ENCODE data around the gene C4orf50.
"Not testable (repeated sequence)": the region's sequence is repeated elsewhere in the genome, so short reads cannot be mapped to it uniquely, and the experiment has no call there.

C4orf50 gene

DNA sequence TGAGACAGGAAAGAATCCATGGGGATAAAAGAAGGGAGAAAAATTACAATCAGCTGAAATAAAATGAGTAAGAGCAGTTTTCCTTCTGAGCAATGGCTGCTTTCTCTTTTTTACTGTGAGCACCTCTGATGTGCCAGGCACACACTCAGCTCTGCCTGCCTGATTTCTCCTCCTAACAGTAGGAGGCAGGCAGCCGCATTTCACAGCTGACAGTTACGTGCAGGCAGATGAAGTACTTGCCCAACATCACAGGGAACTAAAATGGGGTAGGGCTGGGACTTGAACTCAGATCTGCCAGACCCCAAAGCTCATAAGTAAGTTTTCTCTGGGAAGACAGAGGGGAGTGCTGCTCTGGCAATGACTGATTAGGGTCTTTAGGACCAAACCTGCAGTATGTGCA lies 54.6 kb downstream of the C4orf50 start:
- DNase-seq = no peak

DNA sequence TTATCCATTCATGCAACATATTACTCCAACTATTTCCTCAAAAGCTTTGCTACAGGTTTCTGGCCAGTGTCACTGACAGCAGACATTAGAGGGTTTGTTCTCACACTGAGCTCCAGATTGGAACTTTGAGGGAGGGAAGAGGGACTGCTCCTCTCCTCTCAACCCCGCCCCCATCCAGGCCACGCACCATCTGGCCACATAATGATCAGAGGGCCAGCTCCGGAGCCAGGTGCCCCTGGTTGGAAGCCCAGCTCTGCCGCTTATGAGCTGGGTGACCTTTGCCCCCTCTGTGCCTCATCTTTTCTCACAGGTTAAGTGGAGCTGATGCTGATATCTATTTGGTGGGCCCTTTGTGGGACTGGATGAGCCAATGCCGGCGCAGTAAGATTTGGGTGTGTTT lies 55.8 kb downstream of the C4orf50 start:
- DNase-seq = no peak

DNA sequence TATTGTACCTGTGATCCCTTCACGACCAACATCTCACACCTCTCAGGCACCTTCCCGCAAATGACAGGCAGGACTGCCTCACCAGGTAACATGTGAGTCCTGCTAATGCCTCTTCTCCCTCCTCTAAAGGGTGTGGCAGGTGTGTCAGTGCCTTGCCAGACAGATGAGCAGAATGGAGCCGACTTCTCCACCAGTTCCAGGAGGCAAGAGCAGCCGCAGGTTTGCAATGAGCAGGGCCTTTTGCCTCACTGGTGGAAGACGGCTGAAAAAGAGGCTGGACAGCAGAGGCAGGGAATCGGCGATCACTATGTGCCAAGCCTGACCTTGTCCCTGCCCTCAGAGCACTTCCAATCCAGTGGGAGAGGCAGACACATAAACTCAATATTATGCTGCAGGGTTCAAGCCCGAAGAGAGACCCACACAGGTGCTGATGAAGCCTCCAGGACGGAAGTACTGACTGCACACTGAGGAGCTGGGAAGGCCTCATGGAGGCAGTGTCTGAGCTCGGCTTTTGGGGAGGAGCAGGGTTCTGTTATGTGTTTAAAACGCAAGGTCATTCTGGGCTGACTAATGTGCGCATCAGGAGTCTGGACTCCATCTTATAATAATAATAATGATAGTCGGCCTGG lies 57.9 kb downstream of the C4orf50 start:
- no peak for DNase-seq

DNA sequence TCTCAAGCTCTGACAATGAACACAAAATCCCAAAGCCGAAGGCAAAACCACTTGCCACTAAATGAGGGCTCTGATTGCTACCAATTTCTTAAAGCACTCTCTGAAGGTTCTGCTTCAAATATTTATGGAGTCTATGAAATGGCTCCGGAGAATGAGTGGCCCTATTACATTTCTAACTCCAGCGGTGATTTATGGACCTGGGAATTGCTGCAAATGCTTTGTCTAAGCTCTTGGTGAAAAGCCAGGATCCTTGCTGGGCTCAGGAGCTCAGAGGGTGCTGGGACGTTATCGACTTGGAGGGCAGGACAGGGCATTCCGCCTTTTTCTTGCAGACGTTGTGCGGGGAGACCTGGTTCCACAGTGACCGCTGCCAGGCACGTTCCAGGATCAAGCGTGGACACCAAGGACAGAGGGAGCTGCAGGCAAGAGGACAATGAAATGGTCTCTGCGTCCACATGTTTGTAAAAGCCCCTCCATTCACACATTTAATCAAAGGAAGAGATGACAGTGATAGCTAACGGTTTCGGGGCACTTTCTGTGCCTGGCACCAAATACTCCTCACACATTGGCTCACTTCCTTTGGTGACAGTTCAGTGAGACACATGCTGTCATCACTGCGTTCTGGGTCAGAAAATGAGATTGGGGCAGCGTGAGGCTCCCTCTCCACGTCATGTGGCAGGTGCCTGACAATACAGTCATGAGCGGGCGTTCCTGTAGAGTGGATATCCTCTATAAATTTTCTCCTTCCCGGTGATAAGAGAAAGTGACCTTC lies 58.8 kb downstream of the C4orf50 start:
- no peak for DNase-seq

DNA sequence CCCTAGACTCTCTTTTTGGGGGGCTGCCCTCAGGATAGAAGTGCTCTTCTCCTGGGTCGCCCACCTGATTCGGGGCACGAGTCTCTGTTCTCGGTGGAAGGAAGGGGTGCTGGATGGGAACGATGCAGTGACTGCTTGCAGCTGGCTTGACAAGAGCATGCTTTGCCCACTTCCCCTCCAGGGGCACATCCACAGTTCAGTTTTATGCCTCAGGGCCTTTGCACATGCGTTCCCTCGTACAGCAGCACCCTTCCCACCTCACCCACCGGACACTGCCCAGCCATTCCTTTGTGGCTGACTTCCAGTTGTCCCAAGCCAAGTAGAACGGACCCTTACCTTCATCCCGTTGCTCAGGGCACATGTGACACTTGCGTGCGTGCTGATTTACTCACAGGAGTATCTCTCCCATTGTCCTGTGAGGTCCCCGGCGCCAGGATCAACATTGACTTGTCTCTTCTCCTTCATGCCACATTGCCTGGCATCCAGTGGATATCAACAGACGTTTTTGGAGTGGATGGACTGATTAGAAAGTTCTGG lies 60.0 kb downstream of the C4orf50 start:
- DNase-seq = no peak

GRCh38 chr4:5957076-5957475 lies 61.2 kb downstream of the C4orf50 start:
- no peak for DNase-seq

- peak; percentile 97 for DNase-seq
These were observed 61.8 kb downstream of the C4orf50 start for GRCh38 chr4:5956285-5957021.

- no peak for DNase-seq
These were observed 62.4 kb downstream of the C4orf50 start for GRCh38 chr4:5955856-5956255.

- DNase-seq = peak; percentile 31
These were observed 62.9 kb downstream of the C4orf50 start for GRCh38 chr4:5955201-5955821.

DNA sequence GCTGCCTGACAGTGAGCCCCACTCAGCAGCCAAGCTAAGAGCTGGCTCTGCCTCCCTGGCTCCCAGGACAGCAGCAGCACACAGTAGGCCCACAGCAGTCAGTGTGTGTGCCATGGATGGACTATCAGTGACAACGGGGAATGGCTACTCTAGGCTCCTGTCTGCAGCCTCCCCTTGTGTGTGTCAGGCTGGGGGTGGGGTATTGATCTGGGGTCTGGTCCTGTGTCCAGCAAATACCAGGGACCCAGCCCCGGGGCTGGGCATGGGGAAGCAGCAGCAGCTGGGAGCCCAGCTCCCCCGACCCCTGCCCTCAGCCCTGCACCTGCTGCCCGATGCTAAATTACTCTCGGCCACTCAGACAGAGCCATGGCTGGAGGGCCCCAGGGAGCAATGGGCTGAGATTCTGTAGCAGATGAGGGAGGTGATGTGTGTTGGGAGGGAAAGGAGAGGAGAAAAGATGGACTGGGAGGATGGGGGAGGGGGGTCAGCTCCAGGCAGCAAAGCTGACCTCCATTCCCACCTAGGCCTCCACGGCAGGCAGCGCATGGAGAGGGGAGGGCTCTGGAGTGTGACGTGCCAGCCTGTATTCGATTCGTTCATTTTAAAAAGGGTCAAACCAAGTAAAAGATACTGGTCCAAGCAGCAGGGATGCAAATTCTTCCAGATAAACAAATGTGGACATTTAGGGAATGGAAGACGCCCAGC lies 64.0 kb downstream of the C4orf50 start:
- no peak for DNase-seq

GRCh38 chr4:5952975-5953951 lies 65.0 kb downstream of the C4orf50 start:
- DNase-seq = no peak

DNA sequence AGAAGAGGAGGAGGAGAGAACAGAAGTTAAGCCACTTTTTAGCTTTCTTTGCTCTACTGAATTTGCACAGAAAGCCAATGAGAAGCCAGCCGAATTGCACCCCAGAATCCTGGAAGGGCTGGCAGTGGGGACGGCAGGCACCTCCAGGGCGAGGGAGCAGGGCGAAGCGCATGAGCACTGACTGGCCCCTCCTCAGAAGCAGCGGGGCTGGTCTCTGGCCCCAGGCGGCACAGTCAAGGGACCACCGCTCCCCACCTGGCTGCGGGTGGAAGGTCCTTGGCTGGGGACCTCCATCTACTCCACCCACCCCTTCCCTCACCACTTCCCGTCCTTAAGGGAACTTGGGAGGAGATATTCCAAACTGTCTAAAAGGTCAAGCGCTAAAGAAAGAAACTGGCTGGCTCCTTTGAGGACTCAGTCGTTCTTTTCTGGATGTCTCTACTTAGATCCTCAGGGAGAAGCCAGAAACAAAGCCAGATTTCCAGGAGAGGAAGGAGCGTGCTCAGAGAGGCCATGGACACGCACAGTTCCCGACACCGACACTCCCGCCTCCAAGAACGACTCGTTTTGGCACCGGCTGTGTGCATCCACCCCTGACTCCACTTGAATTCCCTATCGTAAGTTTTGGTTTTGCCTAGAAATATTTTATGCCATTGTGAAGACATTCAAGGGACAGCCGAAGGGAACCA lies 65.8 kb downstream of the C4orf50 start:
- no peak for DNase-seq

DNA sequence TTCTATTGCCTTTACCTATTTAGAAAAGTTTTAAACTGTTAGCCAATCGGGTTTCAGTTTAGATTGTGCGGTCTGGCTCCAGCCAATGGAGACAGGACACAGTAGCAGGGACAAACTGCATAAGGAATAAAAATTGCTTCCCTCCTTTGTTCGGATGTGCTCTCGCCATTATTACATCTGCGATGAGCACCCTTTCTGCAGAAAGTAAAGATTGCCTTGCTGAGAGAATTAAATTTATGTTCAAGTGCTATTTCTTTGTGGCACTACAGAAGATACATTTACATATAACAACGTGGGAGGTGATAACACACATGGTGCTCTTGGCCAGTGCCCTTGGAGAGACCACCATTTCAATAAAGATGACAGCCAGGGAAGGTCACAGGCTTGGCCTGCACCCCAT lies 71.6 kb downstream of the C4orf50 start:
- DNase-seq = not testable (repeated sequence)

DNA sequence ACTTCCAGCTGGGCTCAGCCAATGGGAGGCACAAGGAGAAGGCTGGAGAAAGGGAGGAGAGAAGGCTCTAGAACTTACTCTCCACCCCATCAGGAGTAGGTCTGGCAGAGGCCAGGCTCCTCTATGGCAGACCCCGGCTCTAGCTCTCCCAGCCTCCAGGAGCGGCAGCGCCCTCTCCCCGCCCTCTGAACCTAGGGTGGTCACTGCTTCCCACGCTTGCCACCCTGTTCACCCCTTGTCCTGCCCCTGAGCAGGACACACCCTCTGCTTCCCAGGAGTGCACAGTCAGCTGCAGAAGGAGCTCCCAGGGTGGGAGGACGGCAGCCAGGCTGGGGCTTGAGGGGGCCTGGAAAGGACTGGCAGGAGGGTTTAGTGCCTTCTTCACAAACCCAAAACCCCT lies 72.3 kb downstream of the C4orf50 start:
- no peak for DNase-seq

DNA sequence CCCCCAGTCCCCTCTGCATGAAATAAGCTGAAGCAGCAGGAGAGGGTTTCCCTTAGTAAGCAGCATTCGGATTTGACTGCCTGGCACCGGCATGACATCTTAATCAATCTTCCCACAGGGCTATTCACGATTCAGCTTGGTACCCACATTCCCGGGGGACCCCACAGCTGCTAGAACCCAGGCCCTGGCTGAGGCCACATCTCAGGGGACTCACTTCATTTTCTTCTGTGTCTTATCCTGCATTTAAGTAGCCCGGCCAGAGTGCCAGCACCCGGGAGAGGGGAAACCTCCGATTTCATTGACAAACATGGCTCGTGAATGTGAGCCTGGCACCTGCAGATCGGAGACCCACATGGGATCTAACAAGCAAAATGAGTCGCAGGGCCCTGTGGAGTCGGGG lies 73.1 kb downstream of the C4orf50 start:
- no peak for DNase-seq

DNA sequence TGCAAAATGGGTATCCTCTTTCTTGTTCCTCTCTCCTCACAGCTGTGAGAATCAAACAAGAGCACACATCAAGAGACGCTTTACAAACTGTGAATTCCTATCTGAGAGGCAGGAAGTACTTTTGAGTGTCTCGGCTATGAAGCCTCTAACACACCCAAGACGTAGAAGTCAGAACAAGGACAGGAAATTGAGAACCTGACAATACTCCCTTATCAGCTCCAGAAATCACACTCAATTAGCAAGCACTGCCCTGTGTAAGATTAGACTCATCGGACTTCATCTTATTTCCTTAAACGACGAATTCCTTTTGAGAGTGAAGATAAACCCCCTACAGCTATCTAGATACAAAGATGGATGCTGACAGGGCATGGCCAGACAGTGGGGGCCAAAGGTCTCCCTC lies 74.7 kb downstream of the C4orf50 start:
- no peak for DNase-seq

DNA sequence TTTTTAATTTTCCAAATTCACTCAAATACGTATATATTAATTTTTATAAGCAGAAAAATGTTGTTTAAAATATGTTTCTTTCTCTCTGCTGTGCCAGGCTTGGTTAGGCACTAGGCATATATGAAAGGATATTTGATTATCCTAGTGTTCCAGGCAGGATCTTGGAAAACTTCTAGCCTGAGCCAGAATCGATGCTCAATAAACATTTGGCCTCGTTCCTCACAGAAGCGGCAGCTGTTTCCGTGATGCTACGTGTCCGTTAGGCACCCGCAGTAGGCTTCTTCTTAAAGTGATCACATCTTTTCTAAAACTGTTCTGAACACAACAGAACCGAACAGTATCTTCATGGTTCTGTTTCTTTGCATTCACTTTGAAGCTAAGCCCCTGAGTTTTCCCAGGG lies 75.3 kb downstream of the C4orf50 start:
- DNase-seq = no peak

- no peak for DNase-seq
These were observed 76.6 kb downstream of the C4orf50 start for GRCh38 chr4:5941601-5942000.

DNA sequence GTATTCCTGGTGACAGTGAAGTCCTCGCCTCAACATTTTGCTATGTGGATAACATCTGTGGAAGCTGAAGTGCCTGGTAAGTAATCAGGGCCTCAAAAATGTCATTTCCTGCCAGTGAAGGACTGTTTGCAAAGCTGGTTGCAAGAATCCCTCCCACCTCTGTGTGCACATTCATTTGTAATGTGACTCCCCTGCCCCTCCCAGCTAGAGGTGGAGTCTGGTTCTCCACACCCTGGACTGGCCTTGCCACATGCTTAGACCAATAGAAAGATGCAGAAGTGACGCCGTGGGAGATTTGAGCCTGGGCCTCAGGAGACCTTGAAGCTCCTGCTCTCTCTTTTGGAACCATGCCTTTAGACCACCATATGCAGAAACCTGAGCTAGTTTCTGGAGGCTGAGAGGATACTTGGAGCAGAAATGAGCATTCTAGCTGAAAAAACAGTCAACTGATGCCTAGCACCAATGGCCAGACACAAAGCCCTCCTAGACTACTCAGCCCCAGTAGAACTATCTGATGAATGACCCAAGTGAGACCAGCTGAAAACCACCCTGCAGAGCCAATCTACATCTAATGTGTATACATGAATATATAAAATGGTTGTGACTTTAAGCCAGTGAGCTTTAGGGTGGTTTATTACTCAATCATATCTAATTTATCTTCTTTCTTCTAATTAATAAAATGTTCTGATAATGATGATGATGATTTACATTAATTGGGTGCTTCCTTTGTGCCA lies 77.6 kb downstream of the C4orf50 start:
- no peak for DNase-seq
